DOHH2 (cell line): ENCODE data around the gene CLDN14.

Experiments
- H3F3A ChIP-seq: fragments of 200-600 bp; sonication (generic), shearing (Covaris generic); 2 replicates; pipeline ENCODE4 v1.6.0; 2016; ENCODE audit warnings: antibody characterized with exemption, mild to moderate bottlenecking; ENCODE audit not compliant: control insufficient read depth, insufficient read depth
- H3K27ac ChIP-seq: fragments of 200-600 bp; sonication (generic); 2 replicates; pipeline ENCODE4 v1.5.1; 2014; ENCODE audit warnings: low read depth, mild to moderate bottlenecking, low read length, moderate library complexity
- H3K27me3 ChIP-seq: fragments of 200-600 bp; sonication (generic); 2 replicates; pipeline ENCODE4 v1.6.1; 2014; ENCODE audit warnings: mild to moderate bottlenecking, low read length, mixed read lengths; ENCODE audit not compliant: control insufficient read depth
- H3K36me3 ChIP-seq: fragments of 200-600 bp; sonication (generic); 2 replicates; pipeline ENCODE4 v1.6.1; 2014; ENCODE audit warnings: mild to moderate bottlenecking, low read length, moderate library complexity, mixed read lengths; ENCODE audit not compliant: control insufficient read depth
- H3K4me1 ChIP-seq: fragments of 200-600 bp; sonication (generic); 2 replicates; pipeline ENCODE4 v1.6.1; 2014; ENCODE audit warnings: mild to moderate bottlenecking, low read length, mixed read lengths; ENCODE audit not compliant: control insufficient read depth
- H3K4me2 ChIP-seq: fragments of 200-600 bp; sonication (generic); 2 replicates; pipeline ENCODE4 v1.6.0; 2014; ENCODE audit warnings: mild to moderate bottlenecking, low read length, moderate library complexity
- H3K4me3 ChIP-seq: fragments of 200-600 bp; sonication (generic); 2 replicates; pipeline ENCODE4 v1.5.1; 2014; ENCODE audit warnings: mild to moderate bottlenecking, low read length, mixed read lengths
- H3K79me2 ChIP-seq: fragments of 200-600 bp; sonication (generic); 2 replicates; pipeline ENCODE4 v1.6.1; 2014; ENCODE audit warnings: mild to moderate bottlenecking, low read length, mixed read lengths; ENCODE audit not compliant: control insufficient read depth
- H3K9me2 ChIP-seq: fragments of 200-600 bp; sonication (generic); replicated peaks from 2 replicates; pipeline ENCODE4 v1.6.1; 2014; ENCODE audit warnings: mild to moderate bottlenecking, low read length, mixed read lengths; ENCODE audit not compliant: control insufficient read depth
- H3K9me3 ChIP-seq: fragments of 200-600 bp; sonication (generic); 2 replicates; pipeline ENCODE4 v1.6.1; 2014; ENCODE audit warnings: antibody characterized with exemption, low read length, mixed read lengths; ENCODE audit not compliant: control insufficient read depth, insufficient read depth
- H4K20me1 ChIP-seq: fragments of 200-600 bp; sonication (generic); 2 replicates; pipeline ENCODE4 v1.6.0; 2014; ENCODE audit warnings: low read depth, mild to moderate bottlenecking, antibody characterized with exemption, low read length, moderate library complexity; ENCODE audit not compliant: control insufficient read depth, insufficient read depth
- EZH2phosphoT487 ChIP-seq: fragments of 200-600 bp; sonication (generic); IDR thresholded peaks from 2 replicates; pipeline ENCODE4 v1.6.1; 2017; ENCODE audit warnings: borderline replicate concordance, mild to moderate bottlenecking, antibody characterized with exemption, low read length, moderate library complexity, mixed read lengths
- TF ChIP-seq, protein P1 (sequence below): fragments of 200-600 bp; sonication (generic); IDR thresholded peaks from one replicate; pipeline ENCODE4 v1.5.1; 2014; ENCODE audit warnings: antibody characterized with exemption, mild to moderate bottlenecking, low read depth, low read length; ENCODE audit not compliant: poor library complexity, severe bottlenecking

Gene CLDN14

DNA sequence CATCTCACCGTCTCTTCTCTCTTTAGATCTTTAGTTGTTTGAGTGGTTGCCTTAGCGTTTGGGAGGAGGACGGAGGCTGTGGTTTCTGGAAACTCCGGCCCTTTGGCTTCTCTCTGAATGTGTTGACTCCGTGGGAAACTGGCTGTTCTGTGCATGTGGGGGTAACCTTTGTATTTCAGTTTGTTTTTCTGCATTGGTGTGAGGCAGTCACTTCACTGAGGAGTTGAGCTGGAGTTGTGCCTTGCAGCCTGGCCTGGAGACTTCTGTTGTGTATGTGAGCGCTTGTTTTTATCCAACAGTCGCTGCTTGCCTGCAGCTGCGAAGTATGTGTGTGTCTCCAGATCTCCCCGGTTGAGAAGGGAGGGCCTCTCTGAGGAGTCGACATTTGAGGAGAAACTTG lies 33.6 kb downstream of the CLDN14 start:
- Histone ChIP-seq H3K9me3 (no peaks in the 10 kb centered on the region), H3K36me3 (no peaks in the 10 kb centered on the region), H3F3A (no peaks in the 10 kb centered on the region), H3K4me1 (no peaks in the 10 kb centered on the region), H3K27me3 (no peaks in the 10 kb centered on the region), H3K9me2 (no peaks in the 10 kb centered on the region), H3K79me2 (no peaks in the 10 kb centered on the region), H4K20me1 (no peaks in the 10 kb centered on the region), H3K27ac (no peak overlapping the region), H3K4me3 (no peak overlapping the region), H3K4me2 (no peak overlapping the region)
- TF ChIP-seq, protein P1, sequence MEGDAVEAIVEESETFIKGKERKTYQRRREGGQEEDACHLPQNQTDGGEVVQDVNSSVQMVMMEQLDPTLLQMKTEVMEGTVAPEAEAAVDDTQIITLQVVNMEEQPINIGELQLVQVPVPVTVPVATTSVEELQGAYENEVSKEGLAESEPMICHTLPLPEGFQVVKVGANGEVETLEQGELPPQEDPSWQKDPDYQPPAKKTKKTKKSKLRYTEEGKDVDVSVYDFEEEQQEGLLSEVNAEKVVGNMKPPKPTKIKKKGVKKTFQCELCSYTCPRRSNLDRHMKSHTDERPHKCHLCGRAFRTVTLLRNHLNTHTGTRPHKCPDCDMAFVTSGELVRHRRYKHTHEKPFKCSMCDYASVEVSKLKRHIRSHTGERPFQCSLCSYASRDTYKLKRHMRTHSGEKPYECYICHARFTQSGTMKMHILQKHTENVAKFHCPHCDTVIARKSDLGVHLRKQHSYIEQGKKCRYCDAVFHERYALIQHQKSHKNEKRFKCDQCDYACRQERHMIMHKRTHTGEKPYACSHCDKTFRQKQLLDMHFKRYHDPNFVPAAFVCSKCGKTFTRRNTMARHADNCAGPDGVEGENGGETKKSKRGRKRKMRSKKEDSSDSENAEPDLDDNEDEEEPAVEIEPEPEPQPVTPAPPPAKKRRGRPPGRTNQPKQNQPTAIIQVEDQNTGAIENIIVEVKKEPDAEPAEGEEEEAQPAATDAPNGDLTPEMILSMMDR: no peak
- no peak for TF ChIP-seq EZH2phosphoT487

DNA sequence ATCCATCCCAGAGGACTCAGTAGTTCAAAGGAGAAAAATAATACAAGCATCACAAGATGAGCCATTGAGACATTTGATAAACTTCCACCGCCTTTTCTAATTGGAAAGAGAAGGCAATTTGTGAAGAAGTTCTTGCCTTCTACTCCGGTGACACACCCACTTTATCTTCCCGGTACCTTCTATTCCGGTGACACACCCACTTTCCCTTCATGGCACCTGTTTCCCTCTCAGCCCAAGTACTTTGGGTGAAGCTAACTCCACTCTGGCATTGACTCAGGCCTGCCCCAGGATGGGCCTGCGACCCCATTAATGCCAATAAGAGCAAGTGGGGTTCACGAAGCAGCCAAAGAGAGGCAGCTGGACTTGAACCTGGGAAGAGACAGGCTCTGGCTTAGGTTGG lies 38.2 kb downstream of the CLDN14 start:
- no peaks in the 10 kb centered on the region for H3K27me3 ChIP-seq
- H3K4me1 ChIP-seq: no peaks in the 10 kb centered on the region
- TF ChIP-seq, protein P1: no peak
- no peak for TF ChIP-seq EZH2phosphoT487

DNA sequence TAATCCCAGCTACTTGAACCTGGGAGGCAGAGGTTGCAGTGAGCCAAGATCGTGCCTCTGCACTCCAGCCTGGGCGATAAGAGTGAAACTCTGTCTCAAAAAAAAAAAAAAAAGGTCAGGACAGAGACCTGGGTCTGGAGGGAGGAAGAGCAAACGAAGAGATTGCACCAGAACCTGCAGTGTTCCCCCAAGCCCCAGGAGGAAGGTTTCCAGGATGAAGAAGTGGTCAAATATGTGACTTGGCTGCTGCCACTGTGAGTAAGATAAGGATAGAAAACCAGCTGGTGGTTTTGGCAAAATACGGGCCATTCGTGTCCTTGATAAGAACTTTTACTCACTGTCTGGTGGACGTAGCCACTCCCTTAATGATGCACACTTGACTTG lies 42.2 kb downstream of the CLDN14 start:
- H3K36me3 ChIP-seq: no peaks in the 10 kb centered on the region
- no peak overlapping the region for H3K4me2 ChIP-seq
- H3K4me3 ChIP-seq: no peak overlapping the region
- H3K27me3 ChIP-seq: no peaks in the 10 kb centered on the region
- H3K9me2 ChIP-seq: no peaks in the 10 kb centered on the region
- H4K20me1 ChIP-seq: no peaks in the 10 kb centered on the region
- H3K9me3 ChIP-seq: no peaks in the 10 kb centered on the region
- no peak overlapping the region for H3K27ac ChIP-seq
- no peaks in the 10 kb centered on the region for H3F3A ChIP-seq
- no peaks in the 10 kb centered on the region for H3K79me2 ChIP-seq
- no peaks in the 10 kb centered on the region for H3K4me1 ChIP-seq
- TF ChIP-seq EZH2phosphoT487: no peak
- TF ChIP-seq, protein P1: no peak

More for the DNA sequence above, 38.2 kb downstream of the CLDN14 start:
- H3K4me3 ChIP-seq: no peak overlapping the region
- no peaks in the 10 kb centered on the region for H3K36me3 ChIP-seq
- no peak overlapping the region for H3K27ac ChIP-seq
- no peaks in the 10 kb centered on the region for H3F3A ChIP-seq
- H3K9me3 ChIP-seq: no peaks in the 10 kb centered on the region
- no peaks in the 10 kb centered on the region for H3K9me2 ChIP-seq
- no peaks in the 10 kb centered on the region for H4K20me1 ChIP-seq
- no peak overlapping the region for H3K4me2 ChIP-seq
- H3K79me2 ChIP-seq: no peaks in the 10 kb centered on the region
